Epidermal melanocyte (primary cell): ENCODE measurements around the gene TTC21B.
"Not testable (repeated sequence)": the region's sequence is repeated elsewhere in the genome, so short reads cannot be mapped to it uniquely, and the experiment has no call there.

Experiments
- DNase-seq: peaks from one replicate; pipeline ENCODE4 v3.0.0; 2011; ENCODE audit warnings: low spot score; ENCODE audit not compliant: insufficient read length

Gene TTC21B

GRCh38 chr2:165953655-165954606 lies at the start of gene TTC21B:
Gene TTC21B, minus strand, starts transcription at chr2:165953776. Its CDS starts 71 bp downstream, at chr2:165953705.
- peak; percentile 88 for DNase-seq

- DNase-seq = no peak
Observed at GRCh38 chr2:166000401-166000800, 46.8 kb upstream of the TTC21B start.

DNA sequence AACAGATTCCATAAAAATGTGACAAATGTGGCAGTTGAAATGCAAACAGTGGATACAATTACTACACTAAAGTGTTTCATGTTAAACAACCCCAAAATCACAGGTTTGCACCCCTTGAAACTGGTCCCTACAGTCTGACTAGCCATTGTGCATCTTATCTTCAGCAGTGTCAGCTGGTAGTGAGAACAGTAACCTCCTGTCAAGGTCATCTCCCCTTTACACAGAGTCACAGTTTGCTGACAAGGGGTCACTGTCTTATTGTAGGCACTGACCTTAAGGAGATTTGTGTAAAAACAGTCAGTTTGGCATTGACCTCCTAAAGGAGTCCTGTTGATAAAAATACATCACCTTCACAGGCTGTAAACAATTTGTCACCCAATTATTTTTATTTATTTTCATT lies 37.3 kb upstream of the TTC21B start:
- no peak for DNase-seq

- no peak for DNase-seq
Observed at GRCh38 chr2:165989851-165990250, 36.3 kb upstream of the TTC21B start.

- no peak for DNase-seq
Observed at GRCh38 chr2:165985120-165985519, 31.5 kb upstream of the TTC21B start.

GRCh38 chr2:165972161-165972560 lies 18.6 kb upstream of the TTC21B start:
- DNase-seq = not testable (repeated sequence)

- no peak for DNase-seq
Observed at GRCh38 chr2:165970663-165971062, 17.1 kb upstream of the TTC21B start.

GRCh38 chr2:165969227-165969626 lies 15.7 kb upstream of the TTC21B start:
- no peak for DNase-seq

DNA sequence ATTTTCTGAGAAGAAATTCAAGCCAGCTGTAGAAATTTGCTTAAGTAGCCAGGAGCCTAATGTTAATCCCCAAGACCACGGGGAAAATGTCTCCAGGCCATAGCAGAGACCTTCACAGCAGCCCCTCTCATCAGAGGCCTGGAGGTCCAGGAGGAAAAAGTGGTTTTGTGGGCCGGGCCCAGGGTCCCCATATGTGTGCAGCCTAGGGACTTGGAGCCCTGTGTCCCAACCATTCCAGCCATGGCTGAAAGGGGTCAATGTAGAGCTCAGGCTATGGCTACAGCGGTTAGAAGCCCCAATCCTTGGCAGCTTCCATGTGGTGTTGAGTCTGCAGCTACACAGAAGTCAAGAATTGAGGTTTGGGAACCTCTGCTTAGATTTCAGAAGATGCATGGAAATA lies 14.2 kb upstream of the TTC21B start:
- DNase-seq = no peak

DNA sequence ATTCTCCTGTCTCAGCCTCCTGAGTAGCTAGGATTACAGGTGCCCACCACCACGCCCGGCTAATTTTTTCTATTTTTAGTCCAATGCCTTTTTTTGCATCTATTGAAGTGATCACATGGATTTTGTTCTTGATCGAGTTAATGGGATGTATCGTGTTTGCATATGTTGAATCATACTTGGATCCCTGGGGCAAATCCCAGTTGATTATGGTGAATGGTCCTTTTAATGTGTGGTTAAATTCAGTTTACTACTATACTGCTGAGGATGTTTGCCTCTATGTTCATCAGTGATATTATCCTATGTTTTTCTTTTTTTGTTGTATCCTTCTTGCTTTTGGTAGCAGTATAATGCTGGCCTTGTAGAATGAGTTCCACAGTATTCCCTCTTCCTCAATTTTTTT lies 8.2 kb upstream of the TTC21B start:
- DNase-seq = no peak

DNA sequence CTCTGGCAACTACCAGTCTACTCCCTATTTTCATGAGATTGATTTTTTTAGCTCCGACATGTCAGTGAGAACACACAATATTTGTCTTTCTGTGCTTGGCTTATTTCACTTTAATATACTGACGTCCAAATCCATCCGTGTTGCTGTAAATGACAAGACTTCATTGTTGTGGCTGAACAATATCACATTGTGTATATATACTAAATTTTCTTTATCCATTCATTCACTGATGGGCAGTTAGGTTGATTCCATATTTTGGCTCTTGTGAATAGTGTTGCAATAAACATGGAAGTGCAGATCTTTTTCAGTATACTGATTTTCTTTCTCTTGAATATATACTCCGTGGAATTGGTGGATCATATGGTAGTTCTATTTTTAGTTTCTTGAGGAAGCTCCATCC lies 5.8 kb upstream of the TTC21B start:
- no peak for DNase-seq

GRCh38 chr2:165958313-165958960 lies 4.9 kb upstream of the TTC21B start:
- DNase-seq = no peak

DNA sequence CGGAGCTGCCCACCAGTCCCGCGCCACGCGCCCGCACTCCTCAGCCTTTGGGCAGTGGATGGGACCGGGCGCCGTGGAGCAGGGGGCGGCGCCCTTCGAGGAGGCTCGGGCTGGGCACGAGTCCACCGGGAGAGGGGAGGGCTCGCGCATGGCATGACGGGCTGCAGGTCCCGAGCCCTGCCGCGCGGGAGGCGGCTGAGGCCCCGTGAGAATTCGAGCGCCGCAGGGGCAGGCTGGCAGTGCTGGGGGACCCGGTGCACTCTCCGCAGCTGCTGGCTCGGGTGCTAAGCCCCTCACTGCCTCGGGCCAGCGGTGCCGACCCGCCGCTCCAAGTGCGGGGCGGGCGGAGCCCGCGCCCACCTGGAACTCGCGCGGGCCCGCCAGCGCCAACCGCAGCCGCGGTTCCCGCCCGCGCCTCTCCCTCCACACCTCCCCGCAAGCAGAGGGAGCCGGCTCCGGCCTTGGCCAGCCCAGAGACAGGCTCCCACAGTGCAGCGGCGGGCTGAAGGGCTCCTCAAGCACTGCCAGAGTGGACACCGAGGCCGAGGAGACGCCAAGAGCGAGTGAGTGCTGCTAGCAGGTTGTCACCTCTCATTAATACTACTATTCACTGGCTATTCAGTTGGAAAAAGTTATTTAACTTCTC lies 3.6 kb upstream of the TTC21B start:
- DNase-seq = no peak

DNA sequence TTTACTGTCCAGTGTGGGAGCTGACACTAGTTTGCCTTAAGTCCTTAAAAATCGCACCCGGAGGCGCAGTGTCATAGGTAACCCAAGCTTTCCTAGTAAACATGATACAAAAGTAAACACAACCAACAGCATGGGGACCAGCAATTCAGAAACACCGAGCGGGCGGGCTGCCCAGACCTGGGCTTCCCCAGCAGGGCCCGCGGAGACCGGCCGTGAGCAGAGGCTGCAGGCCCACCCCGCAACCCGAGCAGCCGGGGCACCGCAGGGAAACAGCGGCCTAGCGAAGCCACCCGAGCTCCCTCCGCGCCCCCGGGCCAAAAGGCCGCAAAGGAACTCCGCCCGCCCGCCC lies 296 bp downstream of the TTC21B start:
- DNase-seq = peak; percentile 29

DNA sequence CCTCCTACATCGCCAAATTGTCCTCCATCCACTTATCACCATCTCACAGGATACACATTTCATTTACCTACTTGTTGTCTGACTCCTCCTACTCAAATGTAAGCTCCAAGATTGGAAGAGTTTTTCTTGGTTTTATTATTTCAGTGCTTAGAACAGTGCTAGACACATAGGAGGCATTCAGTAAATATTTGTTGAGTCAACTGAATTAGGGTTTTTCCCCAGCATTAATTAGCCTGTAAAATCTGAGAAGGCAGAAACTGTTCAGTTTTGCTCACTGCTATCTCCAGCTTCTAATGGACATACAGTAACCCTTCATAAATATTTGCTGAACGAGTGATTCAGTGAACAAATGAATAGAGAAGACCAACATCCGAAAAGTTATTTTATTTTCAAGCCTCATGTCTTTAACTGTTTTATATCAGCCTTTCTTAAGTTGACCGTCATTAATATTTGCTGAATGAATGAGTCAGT lies 800 bp downstream of the TTC21B start:
- DNase-seq = no peak

- no peak for DNase-seq
Observed at GRCh38 chr2:165952085-165952484, 1.5 kb downstream of the TTC21B start.

- DNase-seq = no peak
Observed at GRCh38 chr2:165950438-165950837, 3.1 kb downstream of the TTC21B start.

GRCh38 chr2:165941827-165942226 lies 11.7 kb downstream of the TTC21B start:
- DNase-seq = no peak

DNA sequence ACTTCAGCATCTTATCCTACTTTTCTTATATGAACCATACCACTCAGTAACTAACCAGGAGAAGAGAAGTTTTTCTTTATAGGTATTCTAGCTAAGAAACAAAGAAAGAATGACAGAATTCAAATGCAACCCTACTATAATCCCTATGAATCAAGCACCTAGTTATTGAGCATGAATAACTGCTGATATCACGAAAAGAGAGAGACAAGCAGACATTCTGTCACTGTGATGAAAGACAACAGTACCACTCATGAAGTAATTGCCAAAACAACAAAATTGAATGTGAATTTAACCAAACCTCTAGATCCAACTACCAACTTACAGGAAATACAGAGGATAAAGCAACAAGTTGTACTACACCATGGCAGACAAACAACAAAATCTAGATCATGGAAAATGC lies 15.3 kb downstream of the TTC21B start:
- no peak for DNase-seq

DNA sequence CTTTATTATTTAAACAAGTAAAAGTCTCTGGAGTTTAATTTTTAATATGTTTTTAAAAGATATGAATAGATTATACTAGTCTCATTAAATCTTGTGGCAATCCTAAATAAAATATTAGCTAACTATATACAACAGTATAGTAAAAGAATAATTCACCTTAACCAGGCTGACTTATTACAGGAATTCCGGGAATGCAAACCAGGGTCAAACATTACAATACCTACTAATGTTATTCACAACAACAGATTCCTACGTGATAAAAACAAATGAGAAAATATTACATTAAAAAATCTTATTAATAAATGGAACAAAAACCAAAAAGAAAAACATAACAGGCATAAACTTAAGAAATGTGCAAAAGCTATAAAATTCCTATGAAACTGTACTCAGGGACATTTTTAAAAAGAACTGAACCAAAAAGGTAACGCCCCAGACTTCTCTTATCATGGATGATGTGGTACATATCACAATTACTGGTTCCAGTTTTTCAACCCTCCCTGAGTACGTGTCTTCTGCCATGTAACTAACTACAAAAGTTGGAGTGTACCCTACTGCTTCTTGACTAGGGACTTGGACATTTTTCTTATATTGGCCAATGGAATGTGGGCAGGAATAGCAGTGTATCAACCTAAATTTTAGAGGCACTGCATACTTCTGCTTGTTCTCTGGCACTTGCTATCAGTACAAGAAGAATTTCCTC lies 20.2 kb downstream of the TTC21B start:
- no peak for DNase-seq

- no peak for DNase-seq
Observed at GRCh38 chr2:165927774-165928173, 25.8 kb downstream of the TTC21B start.

DNA sequence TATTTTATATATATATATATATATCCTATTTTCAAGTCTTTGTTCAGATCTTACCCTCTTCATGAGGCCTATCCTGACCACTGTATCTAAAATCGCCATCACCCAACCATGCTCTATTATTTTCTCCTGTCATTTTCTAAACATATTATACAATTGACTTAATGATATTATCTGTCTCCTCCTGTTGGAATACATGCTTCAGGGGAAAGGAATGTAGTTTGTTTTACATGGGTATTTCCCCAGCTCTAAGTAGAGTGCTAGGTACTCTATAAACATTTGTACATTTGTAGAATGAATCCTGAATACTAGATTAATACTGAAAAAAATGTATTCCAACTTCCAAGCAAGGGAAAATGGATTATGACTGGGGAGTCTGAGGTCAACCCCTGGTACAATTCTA lies 26.2 kb downstream of the TTC21B start:
- DNase-seq = no peak
